Smooth muscle cell (in vitro differentiated cells): ENCODE results near the gene CELSR2. TPM values are rescaled to one million over a fixed set of nuclear protein-coding genes. Genes with fewer than 3 reads are reported as not detected.
A peak's percentile ranks its signal among the peaks of the same experiment; 100 is the strongest.
"Not testable (repeated sequence)": the region's sequence is repeated elsewhere in the genome, so short reads cannot be mapped to it uniquely, and the experiment has no call there.

Source experiments
- DNase-seq: peaks from one replicate; lab custom pipeline; 2025; ENCODE audit not compliant: unreplicated experiment; lab: John Stamatoyannopoulos, UW
- H2AFZ ChIP-seq: fragments of 200-600 bp; sonication (generic); 2 replicates; pipeline ENCODE4 v1.6.0; 2016; ENCODE audit warnings: antibody characterized with exemption, low read depth, mild to moderate bottlenecking
- H3F3A ChIP-seq: fragments of 200-600 bp; sonication (generic); 2 replicates; pipeline ENCODE4 v1.6.0; 2017; ENCODE audit warnings: antibody characterized with exemption, low read depth
- H3K27ac ChIP-seq: fragments of 200-600 bp; sonication (generic); 2 replicates; pipeline ENCODE4 v1.5.1; 2016; ENCODE audit warnings: low read depth, mild to moderate bottlenecking
- H3K27me3 ChIP-seq: fragments of 200-600 bp; sonication (generic); 2 replicates; pipeline ENCODE4 v1.6.1; 2016; ENCODE audit warnings: low read depth, mild to moderate bottlenecking
- H3K36me3 ChIP-seq: fragments of 200-600 bp; sonication (generic); 2 replicates; pipeline ENCODE4 v1.5.1; 2016; ENCODE audit warnings: low read depth
- H3K4me1 ChIP-seq: fragments of 200-600 bp; sonication (generic); 2 replicates; pipeline ENCODE4 v1.5.1; 2016; ENCODE audit warnings: low read depth
- H3K4me2 ChIP-seq: fragments of 200-600 bp; sonication (generic); 2 replicates; pipeline ENCODE4 v1.6.0; 2016; ENCODE audit warnings: mild to moderate bottlenecking
- H3K4me3 ChIP-seq: fragments of 200-600 bp; sonication (generic); 2 replicates; pipeline ENCODE4 v1.5.1; 2016; ENCODE audit warnings: mild to moderate bottlenecking
- H3K79me2 ChIP-seq: fragments of 200-600 bp; sonication (generic); 2 replicates; pipeline ENCODE4 v1.6.0; 2016; ENCODE audit warnings: low read depth, mild to moderate bottlenecking
- H3K9ac ChIP-seq: fragments of 200-600 bp; sonication (generic); 2 replicates; pipeline ENCODE4 v1.6.0; 2016; ENCODE audit warnings: low read depth
- H3K9me3 ChIP-seq: fragments of 200-600 bp; sonication (generic); replicated peaks from 2 replicates; pipeline ENCODE4 v1.5.1; 2016; ENCODE audit warnings: low read depth
- H4K20me1 ChIP-seq: fragments of 200-600 bp; sonication (generic); 2 replicates; pipeline ENCODE4 v1.6.0; 2016; ENCODE audit warnings: low read depth
- WGBS: methylation state at CpG from one replicate; pipeline ENCODE4 v1.1.7; 2016; ENCODE audit warnings: low lambda C conversion rate; 5-methylcytosine and 5-hydroxymethylcytosine counted together
- polyA plus RNA-seq: library from polyadenylated mRNA; unstranded; fragments of >200 nt; fragmentation: Nextera tagmentation; extraction: Ambion mirVana; gene quantifications from 2 replicates; pipeline ENCODE4 v1.2.1, GENCODE V29; 2016
- total RNA-seq: library from RNA; depleted of rRNA; stranded (reverse); fragments of >200 nt; gene quantifications from 2 replicates; pipeline ENCODE4 v1.2.3, GENCODE V29; 2014
- TF ChIP-seq, protein P1 (sequence below): fragments of 200-600 bp; sonication (generic); IDR thresholded peaks from 2 replicates; pipeline ENCODE4 v1.5.1; 2017; ENCODE audit warnings: borderline replicate concordance, mild to moderate bottlenecking, antibody characterized with exemption; ENCODE audit not compliant: insufficient read depth, poor library complexity, severe bottlenecking

The CELSR2 gene
- total and polyA plus RNA-seq, 2 experiments from 2014 or later, result 1.8 to 3.6 TPM

DNA sequence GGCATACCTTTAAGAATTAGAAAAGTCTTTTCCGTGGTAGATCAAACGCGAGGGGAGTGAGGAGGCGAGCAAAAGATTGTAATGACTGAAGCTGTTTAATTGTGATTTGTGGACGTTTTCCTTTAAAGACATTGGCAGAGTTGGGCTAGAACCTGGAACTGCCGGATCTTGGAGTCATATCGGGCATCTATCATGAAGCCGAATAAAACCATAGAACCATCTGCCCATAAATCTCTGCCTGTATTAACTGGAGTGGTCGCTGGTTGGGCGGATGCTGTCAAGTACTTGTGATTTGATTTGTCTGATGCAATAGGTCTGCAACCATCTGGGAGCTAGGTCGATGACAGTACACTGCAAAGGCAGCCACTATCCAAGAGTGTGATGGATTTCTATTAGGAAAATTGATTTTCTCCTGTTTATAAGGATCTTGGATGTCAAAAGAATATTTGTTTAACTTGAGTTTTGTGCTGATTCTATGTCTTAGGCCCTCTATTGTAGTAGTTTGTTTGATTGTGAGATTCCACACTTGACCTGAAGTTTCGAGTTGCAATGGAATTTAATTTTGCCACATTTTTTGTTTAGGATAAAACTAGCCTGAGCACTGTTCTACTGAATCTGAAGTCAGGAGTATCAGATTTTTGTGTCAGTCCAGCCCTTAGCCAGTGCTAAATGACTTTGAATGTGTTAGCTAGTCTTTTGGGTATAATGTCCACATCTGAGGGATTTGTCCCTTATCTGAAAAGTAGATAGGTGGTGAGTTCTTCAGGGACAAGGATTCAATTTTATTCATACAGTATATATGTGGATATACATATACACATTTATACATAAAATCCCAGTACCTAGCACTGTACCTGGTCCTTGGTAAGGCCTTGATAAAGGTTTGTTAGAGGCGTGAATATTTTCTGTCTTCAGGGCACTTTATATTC is 34.4 kb upstream of the CELSR2 start:
- TF ChIP-seq, protein P1, sequence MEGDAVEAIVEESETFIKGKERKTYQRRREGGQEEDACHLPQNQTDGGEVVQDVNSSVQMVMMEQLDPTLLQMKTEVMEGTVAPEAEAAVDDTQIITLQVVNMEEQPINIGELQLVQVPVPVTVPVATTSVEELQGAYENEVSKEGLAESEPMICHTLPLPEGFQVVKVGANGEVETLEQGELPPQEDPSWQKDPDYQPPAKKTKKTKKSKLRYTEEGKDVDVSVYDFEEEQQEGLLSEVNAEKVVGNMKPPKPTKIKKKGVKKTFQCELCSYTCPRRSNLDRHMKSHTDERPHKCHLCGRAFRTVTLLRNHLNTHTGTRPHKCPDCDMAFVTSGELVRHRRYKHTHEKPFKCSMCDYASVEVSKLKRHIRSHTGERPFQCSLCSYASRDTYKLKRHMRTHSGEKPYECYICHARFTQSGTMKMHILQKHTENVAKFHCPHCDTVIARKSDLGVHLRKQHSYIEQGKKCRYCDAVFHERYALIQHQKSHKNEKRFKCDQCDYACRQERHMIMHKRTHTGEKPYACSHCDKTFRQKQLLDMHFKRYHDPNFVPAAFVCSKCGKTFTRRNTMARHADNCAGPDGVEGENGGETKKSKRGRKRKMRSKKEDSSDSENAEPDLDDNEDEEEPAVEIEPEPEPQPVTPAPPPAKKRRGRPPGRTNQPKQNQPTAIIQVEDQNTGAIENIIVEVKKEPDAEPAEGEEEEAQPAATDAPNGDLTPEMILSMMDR, result no peak
- Histone ChIP-seq H3K79me2 (peaks cover 56% of the 10 kb centered on the region), H3F3A (peaks cover 11% of the 10 kb centered on the region), H3K27me3 (no peaks in the 10 kb centered on the region), H3K4me2 (peak overlapping the region; percentile 89), H3K9me3 (no peaks in the 10 kb centered on the region), H2AFZ (peak overlapping the region; percentile 8), H4K20me1 (peaks cover 41% of the 10 kb centered on the region), H3K4me1 (peaks cover 15% of the 10 kb centered on the region), H3K9ac (peak overlapping the region; percentile 97), H3K27ac (peak overlapping the region; percentile 97), H3K4me3 (peak overlapping the region; percentile 77), H3K36me3 (no peaks in the 10 kb centered on the region)
- DNase-seq, result no peak
- WGBS, result 14% methylated on average over 13 of the region's 13 CpGs

DNA sequence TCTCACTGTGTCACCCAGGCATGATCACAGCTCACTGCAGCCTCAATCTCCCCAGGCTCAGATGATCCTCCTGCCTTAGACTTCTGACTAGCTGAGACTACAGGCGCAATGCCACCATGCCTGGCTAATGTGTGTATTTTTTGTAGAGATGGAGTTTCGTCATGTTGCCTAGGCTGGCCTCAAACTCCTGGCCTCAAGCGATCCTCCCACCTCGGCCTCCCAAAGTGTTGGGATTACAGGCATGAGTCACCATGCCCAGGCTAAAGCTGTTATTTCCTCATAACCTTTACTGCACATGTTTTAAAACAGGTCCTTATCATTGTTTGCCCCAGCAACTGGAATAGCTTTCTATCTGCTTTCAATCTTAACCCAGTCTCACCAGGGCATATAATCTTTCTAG is 32.7 kb upstream of the CELSR2 start:
- Histone ChIP-seq H3K9me3 (no peaks in the 10 kb centered on the region), H2AFZ (no peak overlapping the region), H3K27me3 (no peaks in the 10 kb centered on the region), H3K4me2 (peak overlapping the region; percentile 89), H3F3A (peaks cover 11% of the 10 kb centered on the region), H3K9ac (no peak overlapping the region), H4K20me1 (peaks cover 58% of the 10 kb centered on the region), H3K36me3 (peaks cover 2% of the 10 kb centered on the region), H3K27ac (peak overlapping the region; percentile 97), H3K4me3 (no peak overlapping the region), H3K79me2 (peaks cover 73% of the 10 kb centered on the region), H3K4me1 (peaks cover 15% of the 10 kb centered on the region)
- TF ChIP-seq, protein P1, result no peak
- no peak for DNase-seq
- 77% methylated on average over 4 of the region's 4 CpGs for WGBS

DNA sequence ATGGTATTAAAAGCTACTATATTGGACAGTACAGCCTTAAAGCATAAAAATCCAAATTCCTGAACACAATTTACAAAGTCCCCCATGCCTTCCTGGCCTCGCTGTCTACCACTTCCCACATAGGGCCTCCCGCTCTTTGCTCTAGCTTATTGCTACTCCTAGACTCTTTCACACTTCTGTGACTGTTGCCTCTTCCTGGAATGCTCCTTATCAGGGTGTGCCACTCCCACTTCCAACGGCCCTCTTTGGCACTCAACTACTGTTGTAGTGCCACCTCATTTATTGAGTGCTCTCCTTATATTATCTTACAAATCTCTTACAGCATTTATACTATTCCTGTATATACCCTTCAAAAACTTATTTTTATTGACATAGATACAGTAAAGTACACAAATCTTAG is 30.8 kb upstream of the CELSR2 start:
- Histone ChIP-seq H2AFZ (no peak overlapping the region), H3K9me3 (no peaks in the 10 kb centered on the region), H3K4me3 (no peak overlapping the region), H3K4me2 (no peak overlapping the region), H3K36me3 (peaks cover 6% of the 10 kb centered on the region), H3F3A (peaks cover 11% of the 10 kb centered on the region), H4K20me1 (peaks cover 76% of the 10 kb centered on the region), H3K79me2 (peaks cover 91% of the 10 kb centered on the region), H3K27ac (no peak overlapping the region), H3K27me3 (no peaks in the 10 kb centered on the region), H3K9ac (no peak overlapping the region), H3K4me1 (peaks cover 10% of the 10 kb centered on the region)
- no peak for DNase-seq
- WGBS, result 68% methylated on average over 3 of the region's 3 CpGs
- TF ChIP-seq, protein P1, result no peak

DNA sequence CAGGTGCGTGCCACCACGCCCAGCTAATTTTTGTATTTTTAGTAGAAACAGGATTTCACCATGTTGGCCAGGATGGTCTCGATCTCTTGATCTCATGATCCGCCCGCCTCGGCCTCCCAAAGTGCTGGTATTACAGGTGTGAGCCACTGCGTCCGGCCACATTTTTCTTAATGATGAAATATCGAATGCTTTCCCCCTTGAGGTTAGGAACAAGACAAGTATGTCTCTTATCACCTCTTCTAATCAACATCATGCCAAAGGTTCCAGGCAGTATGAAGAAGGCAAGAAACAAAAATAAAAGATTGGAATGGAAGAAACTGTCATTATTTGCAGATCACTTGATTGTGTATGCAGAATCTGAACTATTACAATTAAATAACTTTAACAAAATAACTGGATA is 28.1 kb upstream of the CELSR2 start:
- not testable (repeated sequence) for H3K4me2 ChIP-seq, H3K9me3 ChIP-seq, H3K36me3 ChIP-seq, H3K4me1 ChIP-seq, H3K27me3 ChIP-seq, H3K27ac ChIP-seq, H2AFZ ChIP-seq, H3F3A ChIP-seq, H3K9ac ChIP-seq, H3K4me3 ChIP-seq, DNase-seq
- Histone ChIP-seq H3K79me2 (peaks cover 97% of the 10 kb centered on the region), H4K20me1 (peaks cover 90% of the 10 kb centered on the region)
- WGBS, result 95% methylated on average over 9 of the region's 9 CpGs
